Ishikawa (cell line): ENCODE results near the gene INO80.
A peak's percentile ranks its signal among the peaks of the same experiment; 100 is the strongest.

Experiments used
- CEBPB ChIP-seq: IDR thresholded peaks from 2 replicates; pipeline ENCODE4 v1.6.1; 2012
- CREB1 ChIP-seq: IDR thresholded peaks from 2 replicates; pipeline ENCODE4 v1.6.1; 2012; ENCODE audit warnings: low read depth
- EGR1 ChIP-seq: IDR thresholded peaks from 2 replicates; pipeline ENCODE4 v1.6.1; 2012
- EP300 ChIP-seq: IDR thresholded peaks from 2 replicates; pipeline ENCODE4 v1.6.1; 2012; ENCODE audit warnings: borderline replicate concordance
- FOXM1 ChIP-seq: IDR thresholded peaks from 2 replicates; pipeline ENCODE4 v1.6.1; 2012; ENCODE audit warnings: low read depth, borderline replicate concordance
- MAX ChIP-seq: IDR thresholded peaks from 2 replicates; pipeline ENCODE4 v1.6.1; 2012
- NFIC ChIP-seq: IDR thresholded peaks from 2 replicates; pipeline ENCODE4 v1.6.1; 2012
- RAD21 ChIP-seq: IDR thresholded peaks from 2 replicates; pipeline ENCODE4 v1.6.1; 2012; ENCODE audit warnings: low read depth
- REST ChIP-seq: IDR thresholded peaks from 2 replicates; pipeline ENCODE4 v1.6.1; 2012; ENCODE audit warnings: low read depth, mild to moderate bottlenecking
- TAF1 ChIP-seq: IDR thresholded peaks from 2 replicates; pipeline ENCODE4 v1.6.1; 2012; ENCODE audit warnings: low read depth, mild to moderate bottlenecking
- TCF12 ChIP-seq: IDR thresholded peaks from 2 replicates; pipeline ENCODE4 v1.6.1; 2012; ENCODE audit warnings: low read depth
- TEAD4 ChIP-seq: IDR thresholded peaks from 2 replicates; pipeline ENCODE4 v1.6.1; 2012
- USF1 ChIP-seq: IDR thresholded peaks from 2 replicates; pipeline ENCODE4 v1.6.1; 2012
- YY1 ChIP-seq: IDR thresholded peaks from 2 replicates; pipeline ENCODE4 v1.6.1; 2012; ENCODE audit warnings: low read depth
- ZBTB7A ChIP-seq: IDR thresholded peaks from 2 replicates; pipeline ENCODE4 v1.6.1; 2012; ENCODE audit warnings: low read depth

The INO80 gene

GRCh38 chr15:41024131-41024530 is 91.9 kb downstream of the INO80 start:
- no peak for TF ChIP-seq TEAD4
- no peak for TF ChIP-seq YY1
- TF ChIP-seq EGR1, result no peak
- TF ChIP-seq TCF12, result no peak
- no peak for TF ChIP-seq RAD21

GRCh38 chr15:41022487-41023090 is 93.5 kb downstream of the INO80 start:
- TF ChIP-seq TAF1, result no peak
- peak; percentile 75 for TF ChIP-seq RAD21

GRCh38 chr15:41020829-41021228 is 95.3 kb downstream of the INO80 start:
- TF ChIP-seq MAX, result no peak
- TF ChIP-seq TCF12, result no peak
- TF ChIP-seq REST, result no peak
- TF ChIP-seq TEAD4, result no peak
- TF ChIP-seq ZBTB7A, result no peak
- TF ChIP-seq CREB1, result no peak
- TF ChIP-seq YY1, result no peak
- TF ChIP-seq TAF1, result no peak

- no peak for TF ChIP-seq RAD21
- no peak for TF ChIP-seq TEAD4
- no peak for TF ChIP-seq TCF12
- TF ChIP-seq YY1, result no peak
- no peak for TF ChIP-seq CEBPB
- TF ChIP-seq CREB1, result no peak
- no peak for TF ChIP-seq EGR1
- no peak for TF ChIP-seq REST
- no peak for TF ChIP-seq MAX
- TF ChIP-seq TAF1, result no peak
- no peak for TF ChIP-seq FOXM1
- no peak for TF ChIP-seq ZBTB7A
- TF ChIP-seq NFIC, result no peak
- no peak for TF ChIP-seq USF1
- no peak for TF ChIP-seq EP300
These were observed 95.8 kb downstream of the INO80 start for GRCh38 chr15:41020311-41020710.

GRCh38 chr15:41019174-41019573 is 96.9 kb downstream of the INO80 start:
- TF ChIP-seq RAD21 (no peak), USF1 (no peak), REST (no peak), MAX (no peak), FOXM1 (no peak), YY1 (no peak), EGR1 (no peak), TEAD4 (no peak), ZBTB7A (no peak), CEBPB (no peak), TCF12 (no peak), NFIC (no peak), TAF1 (no peak), EP300 (no peak)
